Measurements from ENCODE around the gene KRT6B. TPM values are rescaled to one million over a fixed set of nuclear protein-coding genes. Genes with fewer than 3 reads are reported as not detected.

The KRT6B gene
- total RNA-seq, 2 experiments from 2014 or later = not detected

Other genes starting within 250 kb of the KRT6B start
- gene KRT7, start 218.9 kb downstream of the KRT6B start, total RNA-seq = 10 to 100 TPM in 1 of 2 experiments, 1 to 10 TPM in 1; 4.7 to 18.3 TPM
- gene KRT86, start 177.5 kb downstream of the KRT6B start, total RNA-seq = 1 to 10 TPM in 1 of 2 experiments, under 1 TPM in 1; 0.18 to 1.2 TPM
- gene KRT81, start 160.6 kb downstream of the KRT6B start, total RNA-seq = under 1 TPM in 1 of 2 experiments, not detected in 1; 0.30 TPM
- gene KRT83, start 130.7 kb downstream of the KRT6B start, total RNA-seq = not detected
- not detected for gene KRT85, start 84.7 kb downstream of the KRT6B start, total RNA-seq
- not detected for gene KRT84, start 66.5 kb downstream of the KRT6B start, total RNA-seq
- gene KRT82, start 45.8 kb downstream of the KRT6B start, total RNA-seq = not detected
- not detected for gene KRT75, start 17.8 kb downstream of the KRT6B start, total RNA-seq
- not detected for gene KRT6C, start 21.7 kb upstream of the KRT6B start, total RNA-seq
- not detected for gene KRT6A, start 41.1 kb upstream of the KRT6B start, total RNA-seq
- gene KRT5, start 68.2 kb upstream of the KRT6B start, total RNA-seq = not detected
- gene KRT71, start 101.0 kb upstream of the KRT6B start, total RNA-seq = not detected
- gene KRT74, start 121.7 kb upstream of the KRT6B start, total RNA-seq = not detected
- under 1 TPM in 1 of 2 experiments, not detected in 1; 0.15 TPM for gene KRT72, start 149.3 kb upstream of the KRT6B start, total RNA-seq
- not detected for gene KRT73, start 166.4 kb upstream of the KRT6B start, total RNA-seq
- gene KRT2, start 200.1 kb upstream of the KRT6B start, total RNA-seq = not detected
- not detected for gene KRT1, start 228.3 kb upstream of the KRT6B start, total RNA-seq